ENCODE measurements around the gene ABCB11.

DNA sequence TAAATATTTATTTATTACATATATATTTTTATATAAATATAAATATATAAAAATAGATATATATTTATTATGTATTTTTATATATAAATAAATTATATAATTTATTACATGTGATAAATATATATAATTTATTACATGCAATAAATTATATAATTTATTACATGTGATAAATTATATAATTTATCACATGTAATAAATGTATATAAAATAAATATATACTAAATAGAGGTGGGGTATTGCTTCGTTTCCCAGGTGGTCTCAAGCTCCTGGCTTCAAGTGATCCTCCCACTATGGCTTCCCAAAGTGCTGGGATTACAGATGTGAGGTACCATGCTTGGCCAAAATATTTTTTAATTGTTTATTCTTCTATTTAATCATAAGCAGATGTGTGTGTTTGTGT, 133.7 kb downstream of the ABCB11 start:
- TF ChIP-seq, protein P1, sequence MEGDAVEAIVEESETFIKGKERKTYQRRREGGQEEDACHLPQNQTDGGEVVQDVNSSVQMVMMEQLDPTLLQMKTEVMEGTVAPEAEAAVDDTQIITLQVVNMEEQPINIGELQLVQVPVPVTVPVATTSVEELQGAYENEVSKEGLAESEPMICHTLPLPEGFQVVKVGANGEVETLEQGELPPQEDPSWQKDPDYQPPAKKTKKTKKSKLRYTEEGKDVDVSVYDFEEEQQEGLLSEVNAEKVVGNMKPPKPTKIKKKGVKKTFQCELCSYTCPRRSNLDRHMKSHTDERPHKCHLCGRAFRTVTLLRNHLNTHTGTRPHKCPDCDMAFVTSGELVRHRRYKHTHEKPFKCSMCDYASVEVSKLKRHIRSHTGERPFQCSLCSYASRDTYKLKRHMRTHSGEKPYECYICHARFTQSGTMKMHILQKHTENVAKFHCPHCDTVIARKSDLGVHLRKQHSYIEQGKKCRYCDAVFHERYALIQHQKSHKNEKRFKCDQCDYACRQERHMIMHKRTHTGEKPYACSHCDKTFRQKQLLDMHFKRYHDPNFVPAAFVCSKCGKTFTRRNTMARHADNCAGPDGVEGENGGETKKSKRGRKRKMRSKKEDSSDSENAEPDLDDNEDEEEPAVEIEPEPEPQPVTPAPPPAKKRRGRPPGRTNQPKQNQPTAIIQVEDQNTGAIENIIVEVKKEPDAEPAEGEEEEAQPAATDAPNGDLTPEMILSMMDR (IDR thresholded peaks at IDR 0.05): no peak
- TF ChIP-seq EZH2 (IDR thresholded peaks at IDR 0.05; ENCODE audit: borderline replicate concordance, insufficient read depth, low read depth, low read length, poor library complexity, severe bottlenecking): no peak
